ENCODE measurements around the gene MATCAP1. TPM values are rescaled to one million over a fixed set of nuclear protein-coding genes. Genes with fewer than 3 reads are reported as not detected.

MATCAP1 gene
- 10 to 100 TPM; 13.7 to 28.4 TPM for total RNA-seq

DNA sequence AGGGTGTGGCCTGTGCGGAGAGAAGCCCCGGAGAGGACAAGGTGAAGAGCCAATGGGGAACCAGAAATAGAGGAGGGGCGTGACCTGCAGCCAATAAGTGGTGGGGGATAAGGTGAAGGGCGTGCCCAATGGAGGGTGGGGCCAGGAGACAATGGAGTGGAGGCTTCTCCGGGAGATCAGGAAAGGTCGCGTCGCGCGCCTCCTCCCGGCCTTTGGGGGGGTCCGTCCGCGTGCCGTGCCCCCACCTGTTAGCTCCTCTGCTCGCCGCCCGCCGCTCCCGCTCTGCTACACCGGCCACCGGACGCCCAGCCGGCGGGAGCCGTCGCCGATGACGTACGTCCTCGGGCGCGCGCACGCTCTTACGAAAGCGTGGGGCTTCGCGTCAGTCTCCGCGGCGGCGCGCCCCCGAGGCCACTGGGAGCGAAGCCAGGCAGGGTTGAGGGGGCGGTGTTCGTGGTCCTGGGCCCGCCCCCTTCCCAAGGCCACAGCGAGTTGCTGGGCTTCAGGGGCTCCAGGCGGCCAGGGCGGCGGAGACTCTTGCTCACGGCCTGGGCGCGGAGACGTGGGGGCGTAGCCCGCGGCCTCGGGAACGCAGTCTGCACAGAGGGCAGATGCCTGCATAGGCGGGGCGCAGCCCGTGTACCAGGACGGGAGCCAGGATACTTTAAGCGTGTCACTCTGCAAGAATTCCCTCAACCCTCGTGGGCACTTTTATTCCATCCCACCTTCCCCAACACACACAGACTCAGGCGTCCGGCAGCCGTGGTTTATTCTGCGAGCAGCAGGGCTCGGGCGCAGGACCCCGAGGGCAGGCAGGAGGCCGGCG, at the start of gene MATCAP1:
Gene MATCAP1, minus strand, starts transcription at position 337 of the 826 bp plus-strand sequence. CDS start 3,353 bp downstream, outside the sequence.
- no peaks in the 10 kb centered on the region for H3K9me3 ChIP-seq
- no peak for TF ChIP-seq CTCF (IDR thresholded peaks at IDR 0.05)
- no peaks in the 10 kb centered on the region for H3K36me3 ChIP-seq
- peak; percentile 92 for DNase-seq (ENCODE audit: low spot score)
- H3K27me3 ChIP-seq (replicated peaks; ENCODE audit: insufficient read depth) = no peaks in the 10 kb centered on the region
- H3K4me1 ChIP-seq (ENCODE audit: control insufficient read depth in 1 of 2, low read depth in 2 of 2) = peaks cover 11 to 33% of the 10 kb centered on the region in 2 donors
- peak; percentile 98 for ATAC-seq (ENCODE audit: insufficient number of reproducible peaks, low FRiP score, low read depth)
- peak within 1 kb of the TSS; percentile 90 for H3K4me3 ChIP-seq
- peak within 1 kb of the TSS; percentile 84 to 89 for H3K27ac ChIP-seq

GRCh38 chr16:67230809-67231660, 47.3 kb upstream of the MATCAP1 start:
- ATAC-seq (ENCODE audit: insufficient number of reproducible peaks, low FRiP score, low read depth) = no peak

DNA sequence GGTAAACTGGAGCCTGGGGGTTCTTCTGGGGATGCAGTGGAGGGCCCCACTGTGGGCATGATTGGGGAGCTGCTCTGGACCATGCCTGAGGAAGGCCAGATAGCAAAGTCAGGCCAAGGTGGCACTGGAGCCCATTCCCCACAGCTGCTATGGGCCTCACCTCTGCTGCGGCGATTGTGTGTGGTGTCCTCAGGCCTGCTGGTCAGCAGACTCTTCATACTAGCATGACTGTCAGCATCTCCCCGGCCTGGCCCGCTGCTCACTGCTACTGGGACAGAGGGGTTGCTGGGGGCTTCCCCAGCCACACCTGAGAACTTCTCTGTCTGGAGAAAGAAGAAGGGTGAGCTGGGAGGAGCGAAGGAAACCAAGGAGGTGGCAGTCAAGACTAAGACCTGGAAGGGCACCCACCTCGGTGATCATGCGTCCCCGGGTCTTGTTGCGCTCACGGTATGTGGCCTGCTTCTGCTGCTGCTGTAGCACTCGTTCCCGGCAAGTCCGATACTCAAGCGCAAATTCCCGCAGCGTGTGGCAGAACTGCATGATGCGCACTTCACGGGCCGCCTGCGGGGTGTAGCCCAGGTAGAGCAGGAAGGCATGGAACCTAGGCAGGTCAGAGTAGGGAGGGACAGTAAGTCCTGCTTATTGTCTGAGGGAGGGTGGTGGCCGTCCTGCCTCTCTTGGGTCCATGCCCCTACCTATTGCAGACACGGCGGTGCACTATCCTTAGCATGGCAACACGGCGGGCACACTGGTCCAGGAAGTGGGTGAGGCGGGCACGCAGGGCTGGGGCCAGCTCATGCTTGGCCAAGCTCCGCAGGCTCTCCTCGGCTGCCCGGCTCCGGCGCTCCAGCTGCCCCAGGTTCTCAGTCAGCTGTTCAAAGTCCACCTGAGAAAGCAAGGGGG, 46.4 kb upstream of the MATCAP1 start:
- H3K27me3 ChIP-seq (replicated peaks; ENCODE audit: insufficient read depth) = no peaks in the 10 kb centered on the region
- H3K4me1 ChIP-seq (ENCODE audit: control insufficient read depth in 1 of 2, low read depth in 2 of 2) = peaks cover 9 to 16% of the 10 kb centered on the region in 2 donors
- ATAC-seq (ENCODE audit: insufficient number of reproducible peaks, low FRiP score, low read depth) = no peak
- DNase-seq (ENCODE audit: low spot score) = no peak
- H3K4me3 ChIP-seq = no peak overlapping the region
- TF ChIP-seq CTCF (IDR thresholded peaks at IDR 0.05) = no peak
- no peaks in the 10 kb centered on the region for H3K9me3 ChIP-seq
- H3K27ac ChIP-seq = no peak overlapping the region
- peaks cover 38% of the 10 kb centered on the region for H3K36me3 ChIP-seq

More at GRCh38 chr16:67230809-67231660, 47.3 kb upstream of the MATCAP1 start:
- Histone ChIP-seq H3K4me3 (no peak overlapping the region), H3K4me1 (ENCODE audit: control insufficient read depth in 1 of 2, low read depth in 2 of 2) (peaks cover 8 to 13% of the 10 kb centered on the region in 2 donors), H3K27me3 (replicated peaks; ENCODE audit: insufficient read depth) (no peaks in the 10 kb centered on the region), H3K9me3 (no peaks in the 10 kb centered on the region), H3K27ac (no peak overlapping the region), H3K36me3 (peaks cover 45% of the 10 kb centered on the region)
- no peak for TF ChIP-seq CTCF (IDR thresholded peaks at IDR 0.05)
- no peak for DNase-seq (ENCODE audit: low spot score)

DNA sequence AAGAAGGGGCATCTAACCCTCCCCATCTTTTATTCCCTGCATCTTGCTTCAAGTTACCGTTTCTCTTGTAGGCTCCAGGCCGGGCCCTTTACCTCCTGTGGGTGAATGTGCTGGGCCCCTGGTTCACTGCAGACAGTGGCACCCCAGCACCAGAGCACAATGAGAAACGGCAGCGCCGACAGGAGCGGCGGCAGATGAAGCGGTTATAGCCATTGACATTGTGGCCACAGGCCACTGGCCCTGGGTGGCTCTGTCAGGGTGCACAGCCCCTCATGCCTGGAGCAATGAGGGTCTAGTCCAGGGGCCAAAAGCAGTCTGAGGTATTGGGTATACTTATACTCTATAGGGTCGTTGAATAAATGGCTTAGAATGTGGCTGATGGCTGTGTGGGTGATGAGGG, 45.1 kb upstream of the MATCAP1 start:
- ATAC-seq (ENCODE audit: insufficient number of reproducible peaks, low FRiP score, low read depth) (no peak), DNase-seq (ENCODE audit: low spot score) (no peak)
- Histone ChIP-seq H3K9me3 (no peaks in the 10 kb centered on the region), H3K36me3 (peaks cover 38% of the 10 kb centered on the region), H3K4me1 (ENCODE audit: control insufficient read depth in 1 of 2, low read depth in 2 of 2) (peaks cover 9 to 16% of the 10 kb centered on the region in 2 donors), H3K27me3 (replicated peaks; ENCODE audit: insufficient read depth) (no peaks in the 10 kb centered on the region), H3K4me3 (no peak overlapping the region), H3K27ac (no peak overlapping the region)
- TF ChIP-seq CTCF (IDR thresholded peaks at IDR 0.05) = no peak
